ENCODE data around the gene GSTO2. TPM values are rescaled to one million over a fixed set of nuclear protein-coding genes. Genes with fewer than 3 reads are reported as not detected.

Gene GSTO2
- total and polyA plus RNA-seq, 10 donors, result 0.32 to 1.4 (median 0.91) TPM

DNA sequence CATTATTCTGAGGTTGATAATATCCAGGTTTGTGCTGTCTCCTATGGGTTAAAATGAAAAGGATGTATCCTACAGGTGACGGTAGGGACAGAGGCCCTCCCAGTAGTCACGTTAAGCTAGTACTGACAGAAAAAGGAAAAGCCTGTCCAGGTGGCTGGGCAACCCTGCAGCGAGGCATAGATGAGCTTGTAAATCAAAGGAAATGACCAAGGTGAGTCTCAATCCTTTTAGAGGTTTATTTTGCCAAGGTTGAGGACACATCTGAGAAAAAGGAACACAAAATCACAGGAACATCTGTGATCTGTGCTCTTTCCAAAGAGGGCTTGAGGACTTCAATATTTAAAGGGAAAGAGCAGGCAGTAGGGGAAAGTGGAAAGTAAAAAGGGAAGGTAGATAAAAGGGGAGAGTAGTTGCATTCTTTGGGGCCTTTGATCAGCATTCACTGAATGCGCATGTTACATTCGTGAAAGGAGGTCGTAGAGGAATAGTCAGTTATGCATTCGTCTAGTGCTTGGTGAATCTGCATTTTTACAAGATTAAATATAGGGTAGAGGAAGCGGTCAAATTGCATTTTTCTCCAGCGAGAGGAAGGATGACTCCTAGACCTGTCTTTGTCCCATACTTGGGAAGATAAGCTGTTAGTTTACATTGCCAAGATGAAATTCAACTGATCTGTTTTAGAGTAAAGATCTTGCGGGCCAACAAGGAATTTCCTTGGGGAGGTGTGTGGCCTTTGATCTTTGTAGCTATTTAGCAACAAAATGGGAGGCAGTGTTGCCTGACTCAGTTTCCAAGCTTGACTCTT is 15.2 kb upstream of the GSTO2 start:
- intact Hi-C loops (cut with DNase I; ENCODE audit: low total_unique reads), result no loop called here
- H3K4me3 ChIP-seq, result peak overlapping the region in 7 of 8 donors; percentile 79 to 94 (median 85)
- peak overlapping the region in 7 of 8 donors; percentile 96 to 99 (median 97) for H3K27ac ChIP-seq
- TF ChIP-seq POLR2AphosphoS5 (IDR thresholded peaks at IDR 0.05) (no peak), POLR2A (IDR thresholded peaks at IDR 0.05) (no peak)
- TF ChIP-seq, protein P1, sequence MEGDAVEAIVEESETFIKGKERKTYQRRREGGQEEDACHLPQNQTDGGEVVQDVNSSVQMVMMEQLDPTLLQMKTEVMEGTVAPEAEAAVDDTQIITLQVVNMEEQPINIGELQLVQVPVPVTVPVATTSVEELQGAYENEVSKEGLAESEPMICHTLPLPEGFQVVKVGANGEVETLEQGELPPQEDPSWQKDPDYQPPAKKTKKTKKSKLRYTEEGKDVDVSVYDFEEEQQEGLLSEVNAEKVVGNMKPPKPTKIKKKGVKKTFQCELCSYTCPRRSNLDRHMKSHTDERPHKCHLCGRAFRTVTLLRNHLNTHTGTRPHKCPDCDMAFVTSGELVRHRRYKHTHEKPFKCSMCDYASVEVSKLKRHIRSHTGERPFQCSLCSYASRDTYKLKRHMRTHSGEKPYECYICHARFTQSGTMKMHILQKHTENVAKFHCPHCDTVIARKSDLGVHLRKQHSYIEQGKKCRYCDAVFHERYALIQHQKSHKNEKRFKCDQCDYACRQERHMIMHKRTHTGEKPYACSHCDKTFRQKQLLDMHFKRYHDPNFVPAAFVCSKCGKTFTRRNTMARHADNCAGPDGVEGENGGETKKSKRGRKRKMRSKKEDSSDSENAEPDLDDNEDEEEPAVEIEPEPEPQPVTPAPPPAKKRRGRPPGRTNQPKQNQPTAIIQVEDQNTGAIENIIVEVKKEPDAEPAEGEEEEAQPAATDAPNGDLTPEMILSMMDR (IDR thresholded peaks at IDR 0.05 in 8 of 11, conservative IDR thresholded peaks at IDR 0.05 in 3 of 11), result no peak
- no peaks in the 10 kb centered on the region for H3K9me3 ChIP-seq
- peaks cover 0 to 19% (median 9%) of the 10 kb centered on the region in 6 donors for H3K36me3 ChIP-seq
- DNase-seq, result no peak
- 65 to 74% (median 72%) methylated on average over 10 of the region's 10 CpGs for WGBS, 5 donors
- no peaks in the 10 kb centered on the region for H3K27me3 ChIP-seq (replicated peaks in 1 of 7)
- peaks cover 23 to 50% (median 42%) of the 10 kb centered on the region in 6 donors for H3K4me1 ChIP-seq

DNA sequence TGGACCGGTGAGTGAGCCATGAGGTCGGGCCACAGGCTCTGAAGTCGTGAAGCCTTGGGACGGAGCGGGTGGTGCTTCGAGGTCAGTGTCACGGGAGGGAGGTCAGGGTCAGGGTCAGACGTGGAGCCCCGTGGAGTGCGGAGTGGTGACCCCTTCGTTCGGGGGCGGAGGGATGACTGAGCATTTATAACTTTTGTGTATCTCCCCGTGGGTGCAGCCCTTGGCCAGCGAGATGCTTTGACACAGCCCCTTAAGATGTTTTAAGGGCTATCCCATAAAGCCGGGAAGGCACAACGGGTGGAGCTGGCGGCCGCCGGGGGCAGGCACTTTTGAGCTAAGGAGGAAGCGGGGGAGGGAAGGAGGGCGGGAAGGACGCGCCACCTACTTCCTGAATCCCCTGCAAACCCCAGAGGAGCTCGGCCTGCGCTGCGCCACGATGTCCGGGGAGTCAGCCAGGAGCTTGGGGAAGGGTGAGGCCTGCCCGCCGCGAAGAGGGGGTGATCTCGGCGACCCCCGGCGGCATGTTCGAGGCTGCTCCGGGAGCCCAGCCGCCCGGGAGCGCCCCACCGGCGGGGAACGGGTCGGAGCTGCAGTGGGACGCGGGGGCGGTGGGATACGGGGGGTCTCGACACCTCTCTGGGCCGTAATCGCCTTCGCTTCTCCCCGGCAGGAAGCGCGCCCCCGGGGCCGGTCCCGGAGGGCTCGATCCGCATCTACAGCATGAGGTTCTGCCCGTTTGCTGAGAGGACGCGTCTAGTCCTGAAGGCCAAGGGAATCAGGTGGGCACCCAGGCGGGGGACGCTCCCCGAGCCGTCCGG is 14.3 kb upstream of the GSTO2 start, which contains the start of gene GSTO1:
Gene GSTO1, plus strand, starts transcription at position 400 of the 818 bp plus-strand sequence. Its CDS starts 37 bp downstream, at position 437.
- 0 to 2% (median 1%) methylated on average over 32 to 69 of the region's 69 CpGs for WGBS, 5 donors
- H3K9me3 ChIP-seq, result no peaks in the 10 kb centered on the region
- H3K36me3 ChIP-seq, result peaks cover 0 to 28% (median 17%) of the 10 kb centered on the region in 6 donors
- peaks cover 29 to 58% (median 51%) of the 10 kb centered on the region in 6 donors for H3K4me1 ChIP-seq
- TF ChIP-seq POLR2A (IDR thresholded peaks at IDR 0.05) (peak in 2 of 3 donors; percentile 32 to 43), POLR2AphosphoS5 (IDR thresholded peaks at IDR 0.05) (peak; percentile 92 to 94 (median 93))
- TF ChIP-seq, protein P1 (IDR thresholded peaks at IDR 0.05 in 8 of 11, conservative IDR thresholded peaks at IDR 0.05 in 3 of 11), result peak in 1 of 11 experiments; percentile 7
- intact Hi-C loops (cut with DNase I; ENCODE audit: low total_unique reads), result no loop called here
- H3K27ac ChIP-seq, result peak within 1 kb of the TSS; percentile 87 to 99 (median 97)
- peak; percentile 93 for DNase-seq
- peak within 1 kb of the TSS; percentile 79 to 94 (median 89) for H3K4me3 ChIP-seq
- no peaks in the 10 kb centered on the region for H3K27me3 ChIP-seq (replicated peaks in 1 of 7)

DNA sequence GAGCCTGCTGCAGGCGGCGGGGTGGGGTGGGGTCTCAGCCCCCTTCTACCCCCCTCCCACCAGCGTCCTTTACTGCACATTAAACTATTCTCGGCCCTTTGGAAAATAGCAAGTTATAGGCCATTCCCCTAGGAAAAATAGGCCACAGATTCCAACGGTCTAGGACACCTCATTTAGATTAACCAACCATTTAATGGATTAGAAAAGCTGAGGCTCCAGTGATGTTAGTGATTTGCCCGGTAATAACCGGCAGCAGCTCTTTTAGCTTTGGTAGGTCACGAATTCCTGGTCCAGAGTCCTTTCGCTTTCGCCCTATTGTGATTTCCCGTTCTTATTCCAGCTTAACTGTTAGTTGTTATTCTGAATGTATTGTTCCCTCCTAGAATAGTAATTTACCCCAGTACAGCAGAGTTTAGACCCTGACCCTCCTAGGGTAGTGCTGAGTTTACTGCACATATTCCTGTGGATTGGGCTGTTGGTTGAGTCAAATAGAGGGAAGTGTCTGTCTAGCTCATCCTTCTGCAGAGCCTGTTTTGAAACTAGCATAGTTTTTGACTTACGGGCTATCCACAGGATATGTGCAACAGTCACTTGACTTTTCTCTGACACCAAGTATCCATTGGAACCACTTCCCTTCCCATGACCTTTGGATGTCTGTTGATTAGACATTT is 13.5 kb upstream of the GSTO2 start:
- H3K27me3 ChIP-seq (replicated peaks in 1 of 7), result no peaks in the 10 kb centered on the region
- peak overlapping the region; percentile 87 to 99 (median 97) for H3K27ac ChIP-seq
- TF ChIP-seq, protein P1 (IDR thresholded peaks at IDR 0.05 in 8 of 11, conservative IDR thresholded peaks at IDR 0.05 in 3 of 11), result no peak
- TF ChIP-seq POLR2A (IDR thresholded peaks at IDR 0.05) (peak in 1 of 3 donors; percentile 43), POLR2AphosphoS5 (IDR thresholded peaks at IDR 0.05) (peak in 1 of 3 donors; percentile 68)
- peaks cover 34 to 66% (median 59%) of the 10 kb centered on the region in 6 donors for H3K4me1 ChIP-seq
- H3K4me3 ChIP-seq, result peak overlapping the region; percentile 79 to 94 (median 89)
- intact Hi-C loops (cut with DNase I; ENCODE audit: low total_unique reads), result no loop called here
- H3K36me3 ChIP-seq, result peaks cover 0 to 35% (median 22%) of the 10 kb centered on the region in 6 donors
- H3K9me3 ChIP-seq, result no peaks in the 10 kb centered on the region
- WGBS, 5 donors, result 0 to 1% (median 0%) methylated on average over 12 of the region's 12 CpGs
- DNase-seq, result no peak
